ENCODE results near the gene GTPBP1. TPM values are rescaled to one million over a fixed set of nuclear protein-coding genes. Genes with fewer than 3 reads are reported as not detected.

The GTPBP1 gene
- total RNA-seq, 4 donors from 2014 or later = 35.7 to 62.5 (median 50.6) TPM

- Histone ChIP-seq H3K27me3 (no peaks in the 10 kb centered on the region), H3K27ac (replicated peaks in 1 of 4) (peak overlapping the region; percentile 96 to 99 (median 98)), H3K9me3 (no peaks in the 10 kb centered on the region), H3K4me1 (peaks cover 47 to 76% (median 63%) of the 10 kb centered on the region in 4 donors), H3K4me3 (peak overlapping the region; percentile 71 to 95 (median 84)), H3K36me3 (peaks cover 0 to 9% (median 5%) of the 10 kb centered on the region in 4 donors)
- no peak for TF ChIP-seq CTCF (IDR thresholded peaks at IDR 0.05)
- no peak for TF ChIP-seq POLR2A (IDR thresholded peaks at IDR 0.05; ENCODE audit: low read depth)
- no peak for TF ChIP-seq EP300 (IDR thresholded peaks at IDR 0.05)
- no peak for TF ChIP-seq POLR2AphosphoS5 (IDR thresholded peaks at IDR 0.05)
- DNase-seq (ENCODE audit: extremely low spot score) = no peak
- intact Hi-C loops (cut with DNase I) = no loop called here
- WGBS = 88% methylated on average over 13 of the region's 13 CpGs
These were observed 7.2 kb upstream of the GTPBP1 start for GRCh38 chr22:38698407-38699094.

- Histone ChIP-seq H3K9me3 (no peaks in the 10 kb centered on the region), H3K36me3 (peaks cover 0 to 4% (median 2%) of the 10 kb centered on the region in 4 donors), H3K4me3 (peak overlapping the region; percentile 71 to 95 (median 84)), H3K4me1 (peaks cover 46 to 70% (median 60%) of the 10 kb centered on the region in 4 donors), H3K27ac (replicated peaks in 1 of 4) (peak overlapping the region; percentile 96 to 99 (median 98)), H3K27me3 (no peaks in the 10 kb centered on the region)
- 36% methylated on average over 5 of the region's 5 CpGs for WGBS
- DNase-seq (ENCODE audit: extremely low spot score) = no peak
- intact Hi-C loops (cut with DNase I) = no loop called here
- TF ChIP-seq EP300 (IDR thresholded peaks at IDR 0.05) = no peak
- TF ChIP-seq POLR2AphosphoS5 (IDR thresholded peaks at IDR 0.05) = no peak
- no peak for TF ChIP-seq POLR2A (IDR thresholded peaks at IDR 0.05; ENCODE audit: low read depth)
- no peak for TF ChIP-seq CTCF (IDR thresholded peaks at IDR 0.05)
These were observed 6.6 kb upstream of the GTPBP1 start for GRCh38 chr22:38699143-38699542.

GRCh38 chr22:38699784-38700183 lies 6.0 kb upstream of the GTPBP1 start:
- Histone ChIP-seq H3K9me3 (no peaks in the 10 kb centered on the region), H3K27me3 (no peaks in the 10 kb centered on the region), H3K4me1 (peaks cover 50 to 68% (median 61%) of the 10 kb centered on the region in 4 donors), H3K27ac (replicated peaks in 1 of 4) (peak overlapping the region; percentile 96 to 99 (median 98)), H3K4me3 (peak overlapping the region; percentile 71 to 95 (median 84)), H3K36me3 (no peaks in the 10 kb centered on the region)
- TF ChIP-seq POLR2AphosphoS5 (IDR thresholded peaks at IDR 0.05) (no peak), CTCF (IDR thresholded peaks at IDR 0.05) (no peak)
- 12% methylated on average over 6 of the region's 6 CpGs for WGBS
- intact Hi-C loops (cut with DNase I) = no loop called here
- no peak for DNase-seq (ENCODE audit: extremely low spot score)

GRCh38 chr22:38700270-38700788 lies 5.4 kb upstream of the GTPBP1 start:
- H3K4me3 ChIP-seq = peak overlapping the region; percentile 71 to 95 (median 84)
- H3K27ac ChIP-seq (replicated peaks in 1 of 4) = peak overlapping the region; percentile 96 to 99 (median 98)
- H3K36me3 ChIP-seq = no peaks in the 10 kb centered on the region
- no peaks in the 10 kb centered on the region for H3K9me3 ChIP-seq
- TF ChIP-seq POLR2AphosphoS5 (IDR thresholded peaks at IDR 0.05) = peak in 1 of 2 donors; percentile 4
- no peak for TF ChIP-seq EP300 (IDR thresholded peaks at IDR 0.05)
- TF ChIP-seq POLR2A (IDR thresholded peaks at IDR 0.05; ENCODE audit: low read depth) = no peak
- DNase-seq (ENCODE audit: extremely low spot score) = peak; percentile 92
- intact Hi-C loops (cut with DNase I) = no loop called here
- 0% methylated on average over 28 of the region's 57 CpGs for WGBS
- H3K27me3 ChIP-seq = no peaks in the 10 kb centered on the region
- H3K4me1 ChIP-seq = peaks cover 49 to 67% (median 61%) of the 10 kb centered on the region in 4 donors

- peak; percentile 98 for DNase-seq (ENCODE audit: extremely low spot score)
- Histone ChIP-seq H3K36me3 (no peaks in the 10 kb centered on the region), H3K4me3 (peak within 1 kb of the TSS; percentile 71 to 95 (median 84)), H3K4me1 (peaks cover 43 to 60% (median 54%) of the 10 kb centered on the region in 4 donors), H3K27ac (replicated peaks in 1 of 4) (peak within 1 kb of the TSS; percentile 96 to 99 (median 98)), H3K9me3 (no peaks in the 10 kb centered on the region), H3K27me3 (no peaks in the 10 kb centered on the region)
- TF ChIP-seq POLR2A (IDR thresholded peaks at IDR 0.05; ENCODE audit: low read depth) (peak; percentile 97), CTCF (IDR thresholded peaks at IDR 0.05) (peak in 1 of 3 experiments; percentile 17), POLR2AphosphoS5 (IDR thresholded peaks at IDR 0.05) (peak; percentile 99 to 100), EP300 (IDR thresholded peaks at IDR 0.05) (peak; percentile 93)
- intact Hi-C loops (cut with DNase I) = no loop called here
- WGBS = 0% methylated on average over 15 of the region's 94 CpGs
These were observed 4.7 kb upstream of the GTPBP1 start, which contains the start of gene JOSD1 for GRCh38 chr22:38700789-38701628. Gene JOSD1, minus strand, starts transcription at chr22:38700943. Its CDS starts 956 bp downstream, at chr22:38699987.

Data from esophagus muscularis mucosa (tissue), 4 donors.